SH-SY5Y (cell line): ENCODE data around the gene MCM10.

Source experiments
- GATA2 ChIP-seq: IDR thresholded peaks from 2 replicates; pipeline ENCODE4 v1.6.1; 2011; ENCODE audit warnings: mild to moderate bottlenecking, low read depth, low read length
- GATA3 ChIP-seq: IDR thresholded peaks from 2 replicates; pipeline ENCODE4 v1.6.1; 2011; ENCODE audit warnings: low read depth, mild to moderate bottlenecking, low read length, moderate library complexity

Gene MCM10

DNA sequence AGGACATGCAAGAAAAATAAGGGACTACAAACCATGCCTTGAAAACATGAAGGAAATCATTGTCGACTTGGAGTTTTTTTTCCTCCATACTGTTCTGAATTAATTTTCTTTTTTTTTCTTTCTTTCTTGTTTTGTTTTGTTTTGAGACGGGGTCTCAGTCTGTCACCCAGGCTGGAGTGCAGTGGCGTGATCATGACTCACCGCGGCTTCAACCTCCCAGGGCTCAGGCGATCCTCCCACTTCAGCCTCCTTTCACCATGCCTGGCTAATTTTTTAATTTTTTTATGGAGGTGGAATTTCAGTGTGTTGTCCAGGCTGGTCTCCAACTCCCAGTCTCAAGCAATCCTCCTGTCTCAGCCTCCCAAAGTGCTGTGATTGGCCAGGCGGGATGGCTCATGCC lies 61.2 kb downstream of the MCM10 start:
- TF ChIP-seq GATA2 (no peak), GATA3 (no peak)

DNA sequence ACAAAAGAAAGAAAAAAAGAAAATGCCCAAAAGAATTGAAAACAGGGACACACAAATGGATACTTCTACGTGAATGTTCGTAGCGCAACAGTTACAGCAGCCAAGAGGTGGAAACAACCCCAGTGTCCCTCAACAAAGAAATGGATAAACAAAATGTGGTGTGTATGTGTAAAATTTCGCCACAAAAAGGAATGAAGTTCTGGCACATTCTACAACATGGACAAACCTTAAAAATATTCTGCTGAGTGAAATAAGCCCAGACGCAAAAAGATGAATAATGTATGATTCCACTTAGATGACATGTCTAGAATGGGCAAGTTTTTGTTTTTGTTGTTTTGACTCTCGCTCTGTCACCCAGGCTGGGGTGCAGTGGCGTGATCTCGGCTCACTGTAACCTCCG lies 61.9 kb downstream of the MCM10 start:
- TF ChIP-seq GATA3 (no peak), GATA2 (no peak)

DNA sequence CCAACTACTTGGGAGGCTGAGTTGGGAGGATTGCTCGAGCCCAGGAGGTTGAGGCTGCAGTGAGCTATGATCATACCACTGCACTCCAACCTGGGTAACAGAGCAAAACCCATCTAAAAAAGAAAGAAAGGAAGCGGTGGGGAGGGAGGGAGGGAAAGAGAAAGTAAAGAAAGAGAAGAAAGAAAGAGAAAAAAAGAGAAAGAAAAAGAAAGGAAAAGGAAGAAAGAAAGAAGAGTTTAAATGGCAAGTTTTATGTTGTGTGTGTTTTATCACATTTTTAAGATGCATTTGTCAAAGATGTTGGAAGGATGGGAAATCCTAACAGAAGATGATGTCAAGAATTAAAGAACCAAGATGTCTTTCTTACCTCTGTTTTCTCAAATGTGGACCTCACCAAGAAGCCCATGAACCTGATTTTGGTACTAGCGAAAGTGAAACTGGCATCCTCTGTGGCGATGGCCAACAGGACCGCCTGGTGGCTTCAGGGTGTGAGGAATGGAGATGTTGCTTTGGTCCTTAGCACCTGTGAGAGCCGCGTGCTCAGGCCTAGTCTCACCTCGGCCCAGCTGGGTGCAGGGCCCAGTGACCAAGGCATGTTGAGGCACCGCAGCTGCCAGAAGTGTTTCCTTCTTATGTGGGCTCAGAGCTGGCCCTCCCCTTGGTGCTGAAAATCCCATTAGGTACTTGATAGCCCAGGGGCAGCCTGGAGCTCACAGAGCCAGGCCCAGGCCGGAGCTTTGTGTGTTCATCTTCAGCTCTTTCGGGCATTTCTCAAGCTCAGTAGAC lies 63.0 kb downstream of the MCM10 start:
- TF ChIP-seq GATA3 (no peak), GATA2 (no peak)

- no peak for TF ChIP-seq GATA2
- TF ChIP-seq GATA3, result no peak
These were observed 64.2 kb downstream of the MCM10 start for GRCh38 chr10:13225601-13226000.

GRCh38 chr10:13227031-13227430 lies 65.7 kb downstream of the MCM10 start:
- TF ChIP-seq GATA3 (no peak), GATA2 (no peak)

DNA sequence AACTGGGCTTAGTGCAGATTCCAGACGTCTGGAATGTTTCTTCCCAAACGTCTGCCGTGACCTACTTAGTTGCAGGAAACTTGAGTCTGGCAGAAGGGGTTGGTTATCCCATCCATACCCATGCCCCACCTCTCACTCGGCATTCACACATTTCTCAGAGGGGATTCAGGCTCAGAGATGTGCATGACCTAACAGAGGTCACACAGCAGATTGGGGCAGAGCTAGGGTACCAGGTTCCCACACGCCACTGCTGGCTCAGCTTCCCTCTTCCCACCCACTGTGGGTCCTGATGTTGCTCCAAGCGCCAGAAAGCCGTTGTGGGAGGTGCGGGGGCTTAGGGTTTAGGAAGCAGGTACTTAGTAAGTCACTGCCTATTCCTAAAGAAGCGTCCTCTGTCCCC lies 69.8 kb downstream of the MCM10 start:
- TF ChIP-seq GATA2 (no peak), GATA3 (no peak)

DNA sequence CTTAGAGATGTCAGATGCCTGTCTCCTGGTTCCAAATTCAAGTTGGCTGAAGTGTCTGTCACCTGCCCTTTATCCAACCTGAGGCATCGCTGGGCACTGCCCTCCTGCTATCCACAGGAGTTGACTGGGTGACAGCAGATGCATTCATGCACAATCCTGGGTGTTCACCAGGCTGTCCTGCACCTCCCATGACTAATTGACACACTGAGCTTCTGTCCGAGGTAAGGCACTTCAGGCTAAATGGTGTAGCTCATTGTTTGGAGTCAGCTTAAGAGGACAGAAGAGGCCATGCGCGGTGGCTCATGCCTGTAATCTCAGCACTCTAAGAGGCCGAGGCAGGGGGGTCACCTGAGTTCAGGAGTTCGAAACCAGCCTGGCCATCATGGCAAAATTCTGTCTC lies 70.5 kb downstream of the MCM10 start:
- TF ChIP-seq GATA2 (no peak), GATA3 (no peak)

- no peak for TF ChIP-seq GATA2
- no peak for TF ChIP-seq GATA3
These were observed 72.0 kb downstream of the MCM10 start for GRCh38 chr10:13233358-13233757.

DNA sequence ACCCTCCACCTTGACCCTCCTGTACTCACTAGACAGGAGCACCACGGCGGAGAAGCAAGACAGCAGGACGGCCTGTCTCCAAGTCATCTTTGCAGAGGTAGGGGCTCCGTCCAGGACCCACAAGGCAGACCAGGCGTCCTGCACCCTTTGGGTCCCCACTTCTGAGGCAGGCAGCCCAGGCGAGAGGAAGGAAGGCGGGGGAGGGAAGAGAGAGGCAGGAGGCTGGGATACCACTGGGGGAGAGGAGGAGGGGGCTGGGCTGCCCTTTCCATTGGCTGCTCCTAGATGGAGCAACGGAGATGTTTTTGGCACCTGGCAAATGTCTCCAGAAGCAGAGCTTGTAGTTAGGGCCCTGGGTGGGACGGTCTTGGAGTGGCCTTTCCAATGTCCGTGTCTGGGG lies 72.8 kb downstream of the MCM10 start, which contains the start of gene UCMA:
TSS of gene UCMA (minus strand) at position 203 of the 400 bp plus-strand sequence. CDS start at position 87, 116 bp downstream.
- TF ChIP-seq GATA3 (no peak), GATA2 (no peak)

GRCh38 chr10:13236638-13237037 lies 75.3 kb downstream of the MCM10 start:
- TF ChIP-seq GATA2, result no peak
- no peak for TF ChIP-seq GATA3

GRCh38 chr10:13238271-13239077 lies 77.1 kb downstream of the MCM10 start:
- TF ChIP-seq GATA3, result no peak

- TF ChIP-seq GATA2 (no peak), GATA3 (no peak)
These were observed 78.6 kb downstream of the MCM10 start for GRCh38 chr10:13239923-13240322.

- TF ChIP-seq GATA3 (no peak), GATA2 (no peak)
These were observed 80.3 kb downstream of the MCM10 start for GRCh38 chr10:13241613-13242012.

DNA sequence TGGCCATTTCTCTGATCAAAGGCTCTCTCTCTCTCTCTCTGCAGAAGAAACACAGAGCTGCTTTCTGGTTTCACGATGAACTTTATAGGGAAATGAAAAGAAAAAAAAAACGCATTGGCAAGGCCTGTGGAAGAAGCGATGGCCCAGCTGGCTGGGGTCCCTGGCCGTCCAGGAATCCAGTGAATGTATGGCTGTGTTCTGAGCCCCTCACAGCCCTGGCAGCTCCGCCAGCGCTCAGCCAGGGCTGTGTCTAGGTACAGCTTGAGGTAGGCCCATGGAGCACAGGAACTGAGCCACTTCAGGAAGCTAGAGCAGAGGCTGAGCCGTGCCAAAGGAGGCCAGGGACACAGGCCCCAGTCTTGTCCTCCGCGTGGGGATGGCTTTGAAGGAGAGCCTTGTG lies 85.9 kb downstream of the MCM10 start:
- TF ChIP-seq GATA3, result no peak
- no peak for TF ChIP-seq GATA2

DNA sequence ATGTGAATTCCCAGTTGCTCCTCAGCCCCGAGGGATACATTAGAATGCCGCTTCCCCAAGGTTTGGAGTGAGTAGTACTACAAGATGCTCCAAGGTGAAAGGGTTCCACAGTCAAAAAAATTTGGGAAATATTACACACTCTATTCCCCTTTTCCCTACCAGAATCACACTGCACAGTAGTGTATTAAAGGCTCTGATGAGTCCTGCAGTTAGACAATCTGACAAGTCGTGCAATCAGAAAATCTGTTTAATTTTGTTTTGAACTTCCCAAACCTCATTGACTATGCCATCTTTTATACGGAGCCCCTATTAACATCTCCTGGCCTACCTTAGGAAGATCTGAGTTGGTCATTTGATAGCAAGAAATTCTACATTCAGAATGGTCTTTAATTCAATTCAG lies 86.4 kb downstream of the MCM10 start:
- TF ChIP-seq GATA3 (no peak), GATA2 (no peak)

- TF ChIP-seq GATA3 (no peak), GATA2 (no peak)
These were observed 92.4 kb downstream of the MCM10 start for GRCh38 chr10:13253726-13254125.
